Prostate gland (tissue), 2 donors: ENCODE results near the gene MXD4. TPM values are rescaled to one million over a fixed set of nuclear protein-coding genes. Genes with fewer than 3 reads are reported as not detected.
A peak's percentile ranks its signal among the peaks of the same experiment; 100 is the strongest.

Source experiments
- DNase-seq: peaks from one replicate; pipeline ENCODE4 v3.0.0-alpha.2; 2019; ENCODE audit warnings: low spot score
- H3K27ac ChIP-seq, 2 donors: fragments of 200-600 bp; sonication (generic); 2 replicates each; pipeline ENCODE4 v1.5.1; 2017 to 2019
- H3K27me3 ChIP-seq: fragments of 200-600 bp; sonication (generic); replicated peaks from 2 replicates; pipeline ENCODE4 v1.5.1; 2019; ENCODE audit not compliant: insufficient read depth
- H3K36me3 ChIP-seq, 2 donors: fragments of 200-600 bp; sonication (generic); 1 replicate in 1 of 2; 2 replicates in 1 of 2; pipeline versions ENCODE4 v1.5.1 to v1.8.1; 2017 to 2019
- H3K4me1 ChIP-seq: fragments of 200-600 bp; sonication (generic); replicated peaks from 2 replicates; pipeline ENCODE4 v1.5.1; 2019
- H3K4me3 ChIP-seq, 2 donors: fragments of 200-600 bp; sonication (generic); 2 replicates each; pipeline ENCODE4 v1.5.1; 2017 to 2019
- H3K9me3 ChIP-seq: fragments of 200-600 bp; sonication (generic); 2 replicates; pipeline ENCODE4 v1.5.1; 2017
- CTCF ChIP-seq, 4 experiments: fragments of 200-600 bp in 2 of 4; fragments of 450-650 bp in 2 of 4; sonication (generic) in 2 of 4; IDR thresholded peaks; 1 replicate in 3 of 4; 2 replicates in 1 of 4; pipeline ENCODE4 v1.5.1; 2016 to 2019; ENCODE audit warnings: antibody characterized with exemption in 4 of 4, mild to moderate bottlenecking in 2 of 4, moderate library complexity in 2 of 4
- POLR2A ChIP-seq: fragments of 450-650 bp; IDR thresholded peaks from one replicate; pipeline ENCODE4 v1.6.1; 2016; ENCODE audit warnings: antibody characterized with exemption, mild to moderate bottlenecking
- POLR2AphosphoS5 ChIP-seq: sonication (generic); formaldehyde crosslinking; IDR thresholded peaks from one replicate; pipeline ENCODE4 v1.6.1; 2017; ENCODE audit warnings: antibody characterized with exemption
- WGBS: methylation state at CpG from one replicate; pipeline ENCODE4 v1.1.5; 2018; 5-methylcytosine and 5-hydroxymethylcytosine counted together
- intact Hi-C: fragments of 100-400 bp; cut with DNase I; formaldehyde crosslinking; loops from one replicate; pipeline ENCODE4 v1.14.2; 2022
- total RNA-seq, 2 donors: library from RNA; depleted of rRNA; stranded (reverse); fragments of >200 nt; gene quantifications; one replicate each; pipeline ENCODE4 v1.1.0, GENCODE V29; 2016

Gene MXD4
- total RNA-seq, 2 donors from 2014 or later, result 63.4 to 81.1 TPM

- peak; percentile 3 for DNase-seq
- H3K27ac ChIP-seq, result no peak overlapping the region
These were observed 9.9 kb downstream of the MXD4 start for GRCh38 chr4:2251795-2252529.

DNA sequence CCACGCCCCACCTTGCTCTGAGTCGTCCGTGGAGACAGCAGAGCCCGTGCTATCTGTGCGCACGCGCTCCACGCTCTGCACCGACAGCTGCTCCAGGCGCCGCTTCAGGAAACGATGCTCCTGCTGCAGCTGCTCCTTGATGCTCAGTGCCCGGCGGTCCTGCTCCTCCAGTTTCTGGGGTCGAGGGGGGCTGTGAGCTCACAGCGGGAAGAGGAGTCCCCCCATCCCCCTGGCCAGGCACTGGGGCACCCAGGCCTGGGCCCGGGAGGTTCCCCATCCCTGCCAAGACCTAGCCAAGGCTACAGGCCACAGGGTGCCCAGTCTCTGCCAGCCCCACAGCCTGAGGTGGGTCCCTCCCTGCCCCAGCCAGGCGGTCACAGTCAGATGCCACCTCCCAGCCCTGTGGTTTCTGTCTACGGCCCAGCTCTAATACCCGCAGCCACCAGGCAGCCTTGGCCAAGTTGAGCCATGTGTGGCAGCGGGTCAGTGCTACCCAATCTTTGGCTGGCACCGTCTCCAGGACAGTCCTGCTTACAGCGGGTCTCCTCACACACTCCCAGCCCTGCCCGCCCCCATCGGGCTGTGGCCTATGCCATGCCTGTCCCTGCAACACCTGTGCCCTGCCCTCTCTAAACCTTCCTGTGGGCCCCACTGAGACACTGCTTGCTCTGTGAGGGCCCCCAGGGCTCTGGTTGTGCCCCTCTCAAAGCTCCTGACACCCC lies 10.7 kb downstream of the MXD4 start:
- peaks cover 13% of the 10 kb centered on the region for H3K4me1 ChIP-seq
- H3K36me3 ChIP-seq, result peaks cover 10 to 14% of the 10 kb centered on the region in 2 donors
- TF ChIP-seq POLR2AphosphoS5 (no peak), CTCF (IDR thresholded peaks at IDR 0.05) (no peak), POLR2A (no peak)
- no peaks in the 10 kb centered on the region for H3K9me3 ChIP-seq
- whole genome bisulfite sequencing, result 91% methylated on average over 25 of the region's 25 CpGs
- intact Hi-C loops, result no loop called here
- H3K27me3 ChIP-seq, result no peaks in the 10 kb centered on the region
- no peak overlapping the region for H3K4me3 ChIP-seq
- peak; percentile 3 for DNase-seq
- H3K27ac ChIP-seq, result no peak overlapping the region

More at GRCh38 chr4:2251795-2252529, 9.9 kb downstream of the MXD4 start:
- H3K36me3 ChIP-seq, result peaks cover 10 to 14% of the 10 kb centered on the region in 2 donors
- H3K4me3 ChIP-seq, result no peak overlapping the region
- no peaks in the 10 kb centered on the region for H3K9me3 ChIP-seq
- intact Hi-C loops, result no loop called here
- peaks cover 20% of the 10 kb centered on the region for H3K4me1 ChIP-seq
- H3K27me3 ChIP-seq, result no peaks in the 10 kb centered on the region
- WGBS, result 89% methylated on average over 12 of the region's 16 CpGs
- TF ChIP-seq POLR2AphosphoS5 (no peak), POLR2A (no peak), CTCF (IDR thresholded peaks at IDR 0.05) (no peak)

GRCh38 chr4:2250357-2251072 lies 11.4 kb downstream of the MXD4 start:
- intact Hi-C loops, result no loop called here
- Histone ChIP-seq H3K4me3 (no peak overlapping the region), H3K4me1 (peaks cover 6% of the 10 kb centered on the region), H3K9me3 (no peaks in the 10 kb centered on the region), H3K36me3 (peaks cover 10 to 14% of the 10 kb centered on the region in 2 donors), H3K27me3 (no peaks in the 10 kb centered on the region), H3K27ac (no peak overlapping the region)
- peak; percentile 3 for DNase-seq
- no peak for TF ChIP-seq CTCF (IDR thresholded peaks at IDR 0.05)
- TF ChIP-seq POLR2AphosphoS5, result no peak
- no peak for TF ChIP-seq POLR2A
- 87% methylated on average over 29 of the region's 30 CpGs for WGBS

DNA sequence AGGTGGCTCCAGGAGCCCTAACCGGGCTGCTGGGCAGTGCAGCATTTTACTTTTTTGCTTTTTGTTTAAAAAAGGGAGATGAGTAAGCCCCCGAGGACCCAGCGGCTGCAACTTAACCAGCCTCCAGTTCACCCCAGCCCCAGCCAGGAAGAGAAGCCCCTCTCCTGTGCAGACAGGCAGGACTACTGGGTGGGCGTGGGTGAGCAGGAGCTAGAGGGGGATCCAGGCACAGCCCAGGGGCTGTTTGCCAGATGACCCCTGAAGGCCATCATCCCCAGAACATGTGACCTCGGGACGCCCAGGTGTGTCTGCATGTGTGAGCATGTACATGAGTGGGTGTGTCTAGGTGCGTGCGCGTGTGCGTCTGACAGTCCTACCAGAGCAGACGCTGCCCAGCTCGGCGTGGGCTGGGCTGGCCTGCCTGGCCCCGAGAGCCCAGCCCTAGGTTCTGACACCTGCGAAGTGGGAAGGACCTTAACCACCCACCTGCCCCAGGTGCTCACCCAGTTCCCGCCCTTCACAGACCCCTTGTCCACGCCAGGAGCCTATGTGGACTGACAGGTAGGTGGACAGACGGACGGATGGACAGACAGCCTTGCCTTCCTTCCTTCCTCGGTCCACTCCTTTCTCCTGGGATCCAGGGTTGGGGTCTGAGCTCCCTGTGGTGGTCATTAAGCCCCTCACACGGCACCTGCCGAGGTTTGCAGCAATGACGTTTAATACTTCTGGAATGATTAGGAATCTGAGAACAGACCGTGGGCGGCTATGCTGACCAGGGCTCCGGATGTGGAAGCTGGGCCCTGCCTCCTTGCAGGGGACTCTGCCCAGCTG lies 12.2 kb downstream of the MXD4 start:
- DNase-seq, result peak; percentile 2
- WGBS, result 76% methylated on average over 26 of the region's 26 CpGs

More for the DNA sequence above, 12.2 kb downstream of the MXD4 start:
- Histone ChIP-seq H3K27me3 (no peaks in the 10 kb centered on the region), H3K36me3 (peaks cover 10 to 14% of the 10 kb centered on the region in 2 donors), H3K9me3 (no peaks in the 10 kb centered on the region), H3K27ac (no peak overlapping the region), H3K4me1 (no peaks in the 10 kb centered on the region), H3K4me3 (no peak overlapping the region)
- TF ChIP-seq POLR2AphosphoS5 (no peak), POLR2A (no peak), CTCF (IDR thresholded peaks at IDR 0.05) (no peak)
- intact Hi-C loops, result loop anchor here (10.0 kb wide), 2 partner anchors 505 to 535 kb away; partner anchors contain the start of genes SLBP and TNIP2
